Neural progenitor cell (in vitro differentiated cells): Measurements from ENCODE around the gene ASPDH.

Experiments
- CTCF ChIP-seq: fragments of 200-600 bp; sonication (generic); IDR thresholded peaks from 2 replicates; pipeline ENCODE4 v1.5.1; 2017; ENCODE audit warnings: antibody characterized with exemption, mild to moderate bottlenecking
- EZH2 ChIP-seq: fragments of 200-600 bp; sonication (generic); IDR thresholded peaks from 2 replicates; pipeline ENCODE4 v1.6.1; 2017; ENCODE audit warnings: antibody characterized with exemption, mild to moderate bottlenecking, moderate library complexity
- EZH2phosphoT487 ChIP-seq: fragments of 200-600 bp; sonication (generic); IDR thresholded peaks from 2 replicates; pipeline ENCODE4 v1.6.1; 2017; ENCODE audit warnings: antibody characterized with exemption

GRCh38 chr19:50516456-50516855 lies 2.7 kb upstream of the ASPDH start:
- TF ChIP-seq CTCF (no peak), EZH2 (no peak), EZH2phosphoT487 (no peak)
